Astrocyte (in vitro differentiated cells and primary cell): Measurements from ENCODE around the gene C22orf31. TPM values are rescaled to one million over a fixed set of nuclear protein-coding genes. Genes with fewer than 3 reads are reported as not detected.
A peak's percentile ranks its signal among the peaks of the same experiment; 100 is the strongest.

ENCODE experiments used
- DNase-seq: peaks from one replicate; pipeline ENCODE4 v3.0.0-alpha.2; 2010; ENCODE audit warnings: low read depth
- FAIRE-seq: peaks from 2 replicates; lab custom pipeline; 2011; peaks lifted over from hg19 to GRCh38; lab: Jason Lieb, UNC
- H2AFZ ChIP-seq: 2 replicates; pipeline ENCODE4 v1.6.0; 2012; ENCODE audit warnings: low read depth, low read length, inconsistent platforms
- H3K27ac ChIP-seq: 2 replicates; pipeline ENCODE4 v1.5.1; 2011; ENCODE audit warnings: low read depth, low read length, inconsistent platforms
- H3K27me3 ChIP-seq: 2 replicates; pipeline ENCODE4 v1.6.0; 2011; ENCODE audit warnings: low read length, inconsistent platforms; ENCODE audit not compliant: insufficient read depth
- H3K36me3 ChIP-seq: 2 replicates; pipeline ENCODE4 v1.5.1; 2011; ENCODE audit warnings: low read length, inconsistent platforms; ENCODE audit not compliant: insufficient read depth
- H3K4me1 ChIP-seq: 2 replicates; pipeline ENCODE4 v1.5.1; 2011; ENCODE audit warnings: low read length, inconsistent platforms; ENCODE audit not compliant: insufficient read depth
- H3K4me2 ChIP-seq: 2 replicates; pipeline ENCODE4 v1.6.0; 2012; ENCODE audit warnings: low read length, inconsistent platforms
- H3K4me3 ChIP-seq: 2 replicates; pipeline ENCODE4 v1.5.1; 2011; ENCODE audit warnings: low read depth, mild to moderate bottlenecking, low read length, inconsistent platforms; ENCODE audit not compliant: insufficient read depth
- H3K79me2 ChIP-seq: 2 replicates; pipeline ENCODE4 v1.6.0; 2012; ENCODE audit warnings: mild to moderate bottlenecking, low read length, inconsistent platforms; ENCODE audit not compliant: insufficient read depth
- H3K9ac ChIP-seq: 2 replicates; pipeline ENCODE4 v1.6.0; 2012; ENCODE audit warnings: mild to moderate bottlenecking, low read length, inconsistent platforms
- H3K9me3 ChIP-seq: 2 replicates; pipeline ENCODE4 v1.5.1; 2012; ENCODE audit warnings: low read depth, mild to moderate bottlenecking, low read length, inconsistent platforms; ENCODE audit not compliant: insufficient read depth
- H4K20me1 ChIP-seq: 2 replicates; pipeline ENCODE4 v1.6.0; 2012; ENCODE audit warnings: low read length, inconsistent platforms; ENCODE audit not compliant: insufficient read depth
- H3K27ac Mint-ChIP-seq: one replicate; pipeline ENCODE4 v1.8.0; 2021; ENCODE audit warnings: mild to moderate bottlenecking, mixed read lengths; ENCODE audit not compliant: unreplicated experiment
- H3K27me3 Mint-ChIP-seq: one replicate; pipeline ENCODE4 v1.8.0; 2021; ENCODE audit warnings: low read depth, mixed read lengths; ENCODE audit not compliant: unreplicated experiment
- H3K36me3 Mint-ChIP-seq: one replicate; pipeline ENCODE4 v1.8.0; 2021; ENCODE audit warnings: low read depth, mixed read lengths; ENCODE audit not compliant: unreplicated experiment
- H3K4me1 Mint-ChIP-seq: one replicate; pipeline ENCODE4 v1.8.0; 2021; ENCODE audit warnings: low read depth, mixed read lengths; ENCODE audit not compliant: unreplicated experiment
- H3K4me3 Mint-ChIP-seq: one replicate; pipeline ENCODE4 v1.8.0; 2021; ENCODE audit warnings: mild to moderate bottlenecking, moderate library complexity, mixed read lengths; ENCODE audit not compliant: unreplicated experiment
- H3K9me3 Mint-ChIP-seq: one replicate; pipeline ENCODE4 v1.8.0; 2021; ENCODE audit warnings: mild to moderate bottlenecking, mixed read lengths; ENCODE audit not compliant: unreplicated experiment
- CTCF ChIP-seq: IDR thresholded peaks from 2 replicates; pipeline ENCODE4 v1.5.1; 2011; ENCODE audit warnings: low read depth, mild to moderate bottlenecking, inconsistent platforms, low read length, moderate library complexity; ENCODE audit not compliant: insufficient read depth
- EZH2 ChIP-seq: IDR thresholded peaks from 2 replicates; pipeline ENCODE4 v1.6.1; 2012; ENCODE audit warnings: mild to moderate bottlenecking, low read length, inconsistent platforms; ENCODE audit not compliant: insufficient read depth
- total RNA-seq: library from RNA; stranded (reverse); gene quantifications from 2 replicates; pipeline ENCODE4 v1.2.1, GENCODE V29; 2021

C22orf31 gene
- total RNA-seq, 1 donor from 2014 or later, result not detected

GRCh38 chr22:29062286-29062821, 723 bp upstream of the C22orf31 start:
- no peak overlapping the region for H3K4me3 Mint-ChIP-seq
- no peak overlapping the region for H3K27ac Mint-ChIP-seq
- no peak overlapping the region for H3K4me2 ChIP-seq
- no peaks in the 10 kb centered on the region for H3K4me1 ChIP-seq
- peaks cover 36% of the 10 kb centered on the region for H3K27me3 Mint-ChIP-seq
- no peak overlapping the region for H2AFZ ChIP-seq
- H3K4me1 Mint-ChIP-seq, result no peaks in the 10 kb centered on the region
- H3K79me2 ChIP-seq, result no peaks in the 10 kb centered on the region
- H3K36me3 Mint-ChIP-seq, result no peaks in the 10 kb centered on the region
- no peak overlapping the region for H3K4me3 ChIP-seq
- H3K27me3 ChIP-seq, result peaks cover 4% of the 10 kb centered on the region
- H3K36me3 ChIP-seq, result no peaks in the 10 kb centered on the region
- H3K9me3 ChIP-seq, result no peaks in the 10 kb centered on the region
- FAIRE-seq, result no peak
- no peak for TF ChIP-seq EZH2
- no peak for TF ChIP-seq CTCF
- no peaks in the 10 kb centered on the region for H4K20me1 ChIP-seq
- DNase-seq, result peak; percentile 8
- H3K9me3 Mint-ChIP-seq, result no peaks in the 10 kb centered on the region
- no peak overlapping the region for H3K27ac ChIP-seq
- H3K9ac ChIP-seq, result no peak overlapping the region

GRCh38 chr22:29060931-29061330, 700 bp downstream of the C22orf31 start:
- H3K4me1 ChIP-seq, result no peaks in the 10 kb centered on the region
- H3K79me2 ChIP-seq, result no peaks in the 10 kb centered on the region
- no peaks in the 10 kb centered on the region for H4K20me1 ChIP-seq
- no peaks in the 10 kb centered on the region for H3K36me3 ChIP-seq
- FAIRE-seq (no peak), DNase-seq (no peak)
- no peak overlapping the region for H3K27ac ChIP-seq
- peaks cover 31% of the 10 kb centered on the region for H3K27me3 Mint-ChIP-seq
- no peaks in the 10 kb centered on the region for H3K9me3 Mint-ChIP-seq
- H3K4me3 ChIP-seq, result no peak overlapping the region
- no peaks in the 10 kb centered on the region for H3K9me3 ChIP-seq
- H3K27ac Mint-ChIP-seq, result no peak overlapping the region
- H3K4me3 Mint-ChIP-seq, result no peak overlapping the region
- H2AFZ ChIP-seq, result no peak overlapping the region
- no peaks in the 10 kb centered on the region for H3K36me3 Mint-ChIP-seq
- H3K27me3 ChIP-seq, result peaks cover 4% of the 10 kb centered on the region
- H3K4me1 Mint-ChIP-seq, result no peaks in the 10 kb centered on the region
- no peak overlapping the region for H3K9ac ChIP-seq
- H3K4me2 ChIP-seq, result no peak overlapping the region
- TF ChIP-seq CTCF (no peak), EZH2 (no peak)

- Mint-ChIP-seq H3K36me3 (no peaks in the 10 kb centered on the region), H3K27ac (no peak overlapping the region), H3K4me1 (no peaks in the 10 kb centered on the region), H3K27me3 (peaks cover 29% of the 10 kb centered on the region), H3K9me3 (no peaks in the 10 kb centered on the region), H3K4me3 (no peak overlapping the region)
- H3K27me3 ChIP-seq, result peaks cover 4% of the 10 kb centered on the region
- no peaks in the 10 kb centered on the region for H4K20me1 ChIP-seq
- H3K27ac ChIP-seq, result no peak overlapping the region
- no peak overlapping the region for H3K4me3 ChIP-seq
- FAIRE-seq (no peak), DNase-seq (no peak)
- H3K9me3 ChIP-seq, result no peaks in the 10 kb centered on the region
- H3K4me2 ChIP-seq, result no peak overlapping the region
- H3K36me3 ChIP-seq, result no peaks in the 10 kb centered on the region
- H3K4me1 ChIP-seq, result no peaks in the 10 kb centered on the region
- H3K79me2 ChIP-seq, result no peaks in the 10 kb centered on the region
- no peak overlapping the region for H2AFZ ChIP-seq
- H3K9ac ChIP-seq, result no peak overlapping the region
- TF ChIP-seq CTCF (no peak), EZH2 (no peak)
Observed at GRCh38 chr22:29060251-29060869, 1.3 kb downstream of the C22orf31 start.
